ENCODE measurements around the gene C3orf18.
A peak's percentile ranks its signal among the peaks of the same experiment; 100 is the strongest.

C3orf18 gene

DNA sequence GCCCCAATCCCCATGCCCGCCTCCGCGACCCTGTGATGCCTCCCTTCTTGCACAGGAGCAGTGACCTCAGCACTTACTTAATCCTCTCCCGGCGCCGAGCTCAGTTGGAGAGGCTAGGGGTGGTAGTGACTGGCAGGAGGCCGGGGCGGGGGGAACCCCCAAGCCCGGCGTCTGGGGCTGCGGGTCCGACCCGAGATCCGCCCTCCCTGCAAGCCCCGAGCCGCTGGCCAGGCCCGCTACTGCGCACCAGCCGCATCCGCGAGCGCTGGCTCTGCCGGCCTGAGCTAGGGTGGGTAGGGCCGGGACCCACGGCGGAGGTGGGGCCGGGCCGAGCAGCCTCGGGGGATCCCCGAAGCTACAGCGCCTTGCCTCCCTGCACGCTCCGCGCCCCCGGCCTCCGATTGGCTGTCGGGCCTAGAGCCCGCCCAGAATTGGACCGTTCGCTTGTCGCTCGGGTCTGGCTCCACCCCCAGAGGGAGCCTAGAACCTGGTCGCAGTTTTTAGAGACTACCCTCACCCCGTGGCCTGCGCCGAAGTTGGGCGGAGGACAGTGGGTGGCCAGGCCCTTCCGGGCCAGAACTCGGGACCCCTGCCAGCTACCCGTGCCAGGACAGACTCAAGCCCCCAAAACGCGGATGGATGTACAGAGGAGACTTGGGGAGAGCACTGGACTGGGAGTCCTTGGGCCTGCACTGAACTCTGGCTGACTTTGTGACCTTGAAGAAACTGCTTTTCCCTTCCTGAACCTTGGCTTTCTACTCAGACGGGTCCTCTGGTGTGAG, at the start of gene C3orf18:
Gene C3orf18 (minus strand): TSS at position 362 of the 782 bp plus-strand sequence. CDS start 2,048 bp downstream, outside the sequence.
- DNase-seq (ENCODE audit: low spot score) = peak; percentile 99

DNA sequence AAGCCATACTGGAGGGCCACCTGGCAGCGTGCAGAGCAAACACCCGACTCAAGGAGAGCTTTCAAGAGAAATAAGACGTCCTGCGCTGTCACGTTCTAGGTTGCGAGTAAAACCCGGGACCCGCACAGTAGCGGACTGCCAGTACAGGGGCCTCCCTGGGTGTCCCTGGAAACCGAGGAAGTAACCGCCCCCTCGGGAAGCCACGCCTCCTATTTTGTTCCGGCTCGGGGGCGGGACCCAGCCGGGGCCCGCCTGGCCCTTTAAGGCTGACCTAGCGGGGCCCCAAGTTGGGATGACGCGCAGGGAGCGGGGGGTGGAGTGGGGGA, 49.2 kb upstream of the C3orf18 start:
- peak; percentile 97 for DNase-seq (ENCODE audit: low spot score)

DNA sequence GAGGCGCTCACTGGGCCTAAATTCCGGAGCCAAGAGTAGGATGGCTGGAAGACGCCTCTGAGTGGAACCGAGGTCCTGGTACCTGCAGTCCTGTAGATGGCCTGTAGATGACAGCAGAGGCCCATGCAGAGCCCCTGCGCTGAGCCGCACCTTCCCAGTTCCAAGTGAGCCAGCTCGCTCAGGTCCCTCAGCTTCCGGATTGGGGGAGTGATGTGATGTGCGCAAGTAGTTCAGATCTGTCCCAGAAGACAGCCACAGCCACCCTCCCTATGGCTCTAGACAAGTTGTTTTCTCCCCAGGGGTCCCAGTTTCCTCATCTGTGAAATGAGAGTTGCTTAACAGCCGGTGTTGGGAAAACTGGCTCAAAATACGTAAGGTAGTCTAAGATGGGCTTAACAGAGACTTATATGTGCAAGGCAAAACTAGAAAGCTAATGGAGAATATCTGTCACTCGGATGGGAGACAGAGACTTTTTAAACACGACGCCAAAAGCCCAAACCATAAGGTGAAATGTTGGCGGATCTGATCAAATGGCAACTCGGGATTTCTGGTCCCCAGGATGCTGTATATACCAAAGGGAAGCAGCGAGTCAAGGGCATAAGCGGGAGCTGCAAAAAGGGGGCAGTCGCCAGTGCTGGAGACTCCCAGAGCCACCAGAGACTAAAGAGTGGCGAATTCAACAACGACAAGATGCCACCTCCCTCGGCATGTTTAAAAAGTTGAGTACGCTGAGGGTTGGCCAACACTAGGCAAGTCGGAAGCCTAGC, 48.6 kb upstream of the C3orf18 start:
- peak; percentile 94 for DNase-seq (ENCODE audit: low spot score)

DNA sequence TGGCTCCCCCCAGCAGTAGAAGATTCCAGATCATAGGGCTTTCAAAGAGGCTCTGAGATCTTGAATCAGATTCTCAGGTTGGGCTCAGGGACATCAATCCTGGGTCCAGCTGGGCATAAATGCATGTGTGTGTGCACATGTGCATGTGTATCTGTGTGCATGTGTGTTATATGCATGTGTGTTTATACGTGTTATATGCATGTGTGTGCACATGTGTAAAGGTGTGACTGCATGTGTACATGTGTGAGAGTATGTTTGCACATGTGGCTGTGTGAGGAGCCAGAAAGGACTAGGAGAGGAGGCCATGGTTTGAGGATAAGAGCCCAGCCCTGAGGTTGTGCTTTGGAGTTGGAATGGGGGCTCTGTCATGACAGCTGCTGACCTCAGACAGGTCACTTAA, 47.6 kb upstream of the C3orf18 start:
- DNase-seq (ENCODE audit: low spot score) = no peak

DNA sequence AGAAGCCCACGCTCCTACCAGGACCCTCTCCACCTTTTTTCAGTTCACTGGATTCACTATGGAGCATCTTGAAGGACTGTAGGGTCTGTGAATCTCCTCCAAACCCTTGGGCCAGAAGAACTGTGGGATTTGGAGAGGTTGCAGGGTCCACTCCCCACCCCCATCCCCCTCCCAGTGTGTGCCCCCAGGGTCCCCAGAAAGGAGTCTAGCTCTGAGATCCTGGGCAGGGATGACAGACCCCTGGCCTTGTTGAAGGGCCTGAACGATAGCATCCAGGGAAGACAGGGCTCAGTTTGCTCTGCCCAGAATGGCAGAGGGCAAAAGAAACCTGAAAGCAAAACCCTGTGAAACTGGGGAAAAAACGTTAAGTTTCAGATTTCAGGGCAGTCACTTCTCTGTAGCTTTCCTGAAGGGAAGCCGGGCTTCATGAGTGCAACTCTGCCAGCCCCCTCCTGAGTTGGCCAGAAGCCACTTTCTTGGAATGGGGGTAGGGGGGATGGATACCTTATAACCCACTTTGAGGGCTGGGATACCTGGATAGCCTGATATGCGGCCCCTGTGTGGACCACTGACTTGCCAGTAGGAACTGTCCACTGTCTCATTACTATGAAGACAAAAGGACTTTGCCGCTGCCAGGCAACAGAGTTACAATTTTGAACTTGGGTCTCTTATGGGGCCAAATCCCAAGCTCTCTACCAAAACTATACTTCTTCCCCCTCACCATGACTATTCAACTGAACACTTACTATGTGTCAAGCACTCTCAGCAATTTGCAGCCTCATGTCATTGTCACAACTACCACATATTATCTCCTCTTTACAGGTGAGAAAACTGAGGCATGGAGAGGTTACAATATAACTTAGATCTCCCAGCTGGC, 45.7 kb upstream of the C3orf18 start:
- DNase-seq (ENCODE audit: low spot score) = no peak

DNA sequence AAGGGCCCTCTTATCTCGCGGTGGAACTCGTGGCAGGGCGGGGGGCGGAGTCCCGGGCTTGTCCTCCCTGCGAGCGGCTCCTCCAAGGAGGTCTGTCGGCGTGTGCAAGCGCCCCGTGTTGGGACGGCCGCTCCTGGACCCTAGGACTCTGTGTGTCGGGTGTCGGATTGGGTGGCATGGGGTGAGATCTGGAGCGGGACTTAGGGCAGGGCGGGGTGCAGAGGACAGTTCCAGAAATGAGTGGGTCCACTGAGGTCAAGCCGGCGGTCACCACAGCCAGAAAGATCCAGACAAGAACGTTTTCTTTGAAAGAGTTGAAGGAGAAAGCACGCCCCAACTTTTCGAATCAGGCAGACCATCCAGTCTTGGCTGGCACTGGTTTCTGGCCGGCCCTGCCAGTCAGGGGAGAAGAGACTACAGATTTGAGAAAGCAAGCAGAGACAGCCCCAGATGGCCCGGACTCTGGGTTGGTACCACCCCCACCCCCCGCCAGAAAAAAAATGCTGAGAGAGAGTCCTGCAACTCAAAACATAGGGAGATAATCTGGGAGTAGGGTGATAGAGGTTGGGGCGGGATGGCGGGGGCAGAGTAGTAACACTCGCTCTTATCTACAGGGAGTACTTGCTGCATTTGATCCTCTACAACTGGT, 44.8 kb upstream of the C3orf18 start:
- no peak for DNase-seq (ENCODE audit: low spot score)

DNA sequence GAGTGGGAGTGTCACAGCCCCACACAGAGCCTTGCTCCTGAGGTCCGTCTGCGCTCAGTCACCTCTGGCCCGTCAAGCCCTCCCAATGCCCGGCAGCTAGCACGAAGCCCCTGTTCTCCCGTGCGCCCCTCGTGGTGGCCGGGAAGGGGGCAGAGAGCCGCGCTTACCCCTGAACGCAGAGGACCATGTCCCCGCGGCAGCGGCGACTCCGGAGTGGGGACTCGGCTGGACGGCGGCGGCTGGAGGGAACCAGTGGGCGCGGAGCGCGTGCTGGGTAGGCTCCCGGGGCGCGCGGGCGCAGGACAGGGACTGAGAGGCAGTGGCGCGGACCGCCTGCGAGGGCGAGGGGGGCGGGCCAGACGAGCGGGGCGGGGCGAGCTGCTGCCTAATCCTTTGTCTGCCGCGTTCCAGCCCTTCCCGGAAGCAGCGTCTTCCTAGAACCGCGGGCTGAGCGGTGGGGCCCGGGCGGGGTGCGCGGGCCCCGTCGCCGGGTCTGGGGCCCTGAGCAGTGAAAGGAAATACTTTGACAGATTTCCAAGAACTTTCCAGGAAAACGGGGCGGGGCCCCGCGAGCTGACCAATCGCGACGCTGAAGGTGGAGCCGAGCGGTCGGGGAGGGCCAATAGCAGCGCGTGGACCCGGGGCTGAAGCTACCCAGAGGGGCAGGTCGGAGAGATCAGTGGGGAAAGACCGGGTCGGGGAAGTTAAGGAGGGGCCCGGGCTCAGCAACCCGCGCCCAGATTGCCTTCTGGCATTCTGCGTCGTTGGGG, 44.1 kb upstream of the C3orf18 start, which contains the start of gene CISH:
Gene CISH (minus strand): TSS at position 311 of the 770 bp plus-strand sequence. CDS start 124 bp downstream, at position 187.
- peak; percentile 97 for DNase-seq (ENCODE audit: low spot score)

DNA sequence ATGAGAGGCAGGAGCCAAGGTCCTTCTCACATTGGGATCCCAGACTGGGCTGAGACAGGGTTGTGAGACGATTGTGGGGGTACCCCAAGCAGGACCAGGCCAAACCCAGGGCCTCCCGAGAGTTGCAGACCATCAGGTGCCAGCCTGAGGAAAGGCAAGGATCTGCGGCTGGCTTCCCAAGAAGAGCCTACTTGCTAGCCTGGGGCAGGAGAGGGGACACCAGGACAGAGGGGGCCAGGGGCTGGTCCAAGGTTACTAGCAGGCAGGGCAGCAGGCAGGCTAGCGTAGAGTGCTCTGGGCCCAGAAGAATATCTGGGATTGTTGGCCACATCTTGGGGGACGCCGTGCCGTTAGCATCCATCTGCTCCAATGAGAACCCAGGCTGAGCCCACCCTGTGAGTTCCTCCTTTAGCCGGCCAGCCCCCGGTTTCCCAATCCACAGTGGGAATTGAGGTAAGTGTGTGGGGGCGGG, 43.5 kb upstream of the C3orf18 start:
- no peak for DNase-seq (ENCODE audit: low spot score)

DNA sequence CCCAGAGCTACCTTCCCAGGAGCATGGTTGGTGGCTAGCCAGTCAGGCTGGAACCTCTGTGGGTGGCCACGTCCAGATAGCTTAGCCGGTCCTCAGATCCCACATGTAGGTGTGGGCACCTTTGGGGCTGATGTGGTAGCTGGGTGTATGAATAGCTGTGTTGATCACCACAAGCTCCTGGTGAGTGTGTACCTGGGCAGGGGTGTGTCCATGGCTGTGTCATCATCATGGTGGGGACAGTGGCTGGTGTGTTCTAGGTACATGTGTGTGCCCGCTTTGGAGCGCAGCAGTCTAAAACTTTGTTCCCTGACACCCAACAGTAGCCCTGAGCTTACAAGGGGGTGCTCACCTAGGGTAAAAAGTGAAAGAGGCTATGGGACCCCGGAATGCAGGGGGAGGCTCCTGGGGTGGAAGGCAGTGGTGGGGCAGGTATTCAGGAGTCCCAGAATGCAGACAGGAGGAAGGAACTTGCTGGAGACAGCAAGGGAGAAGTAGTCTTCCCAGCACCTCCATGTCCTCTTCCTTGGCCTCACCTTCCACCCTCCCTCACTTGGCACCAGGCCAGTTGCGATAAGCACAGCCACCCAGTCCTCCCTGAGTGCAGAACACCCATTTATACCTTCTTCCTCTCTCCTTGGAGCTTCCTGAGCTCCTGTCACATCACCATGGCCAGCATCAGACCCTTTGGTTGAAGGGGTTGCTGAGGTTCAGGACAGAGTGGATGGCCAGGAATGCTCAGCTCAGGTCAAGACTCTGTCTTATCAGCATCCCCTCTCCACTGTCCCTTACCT, 42.8 kb upstream of the C3orf18 start:
- DNase-seq (ENCODE audit: low spot score) = no peak

DNA sequence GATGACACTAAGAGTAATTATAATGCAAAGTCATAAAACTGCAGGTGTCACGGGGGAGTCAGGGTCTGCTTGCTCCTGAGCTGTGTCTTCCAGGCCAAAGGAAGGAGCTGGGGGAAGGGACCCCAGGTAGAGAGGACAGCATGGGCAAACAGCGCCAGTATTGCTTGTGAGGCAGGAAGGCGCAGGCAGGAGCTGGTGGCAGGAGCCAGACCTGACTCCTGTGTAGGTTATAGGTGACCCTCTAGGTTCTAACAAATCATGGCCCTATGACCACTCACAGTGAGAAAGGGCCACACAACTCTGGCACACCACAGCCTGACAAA, 42.2 kb upstream of the C3orf18 start:
- no peak for DNase-seq (ENCODE audit: low spot score)

DNA sequence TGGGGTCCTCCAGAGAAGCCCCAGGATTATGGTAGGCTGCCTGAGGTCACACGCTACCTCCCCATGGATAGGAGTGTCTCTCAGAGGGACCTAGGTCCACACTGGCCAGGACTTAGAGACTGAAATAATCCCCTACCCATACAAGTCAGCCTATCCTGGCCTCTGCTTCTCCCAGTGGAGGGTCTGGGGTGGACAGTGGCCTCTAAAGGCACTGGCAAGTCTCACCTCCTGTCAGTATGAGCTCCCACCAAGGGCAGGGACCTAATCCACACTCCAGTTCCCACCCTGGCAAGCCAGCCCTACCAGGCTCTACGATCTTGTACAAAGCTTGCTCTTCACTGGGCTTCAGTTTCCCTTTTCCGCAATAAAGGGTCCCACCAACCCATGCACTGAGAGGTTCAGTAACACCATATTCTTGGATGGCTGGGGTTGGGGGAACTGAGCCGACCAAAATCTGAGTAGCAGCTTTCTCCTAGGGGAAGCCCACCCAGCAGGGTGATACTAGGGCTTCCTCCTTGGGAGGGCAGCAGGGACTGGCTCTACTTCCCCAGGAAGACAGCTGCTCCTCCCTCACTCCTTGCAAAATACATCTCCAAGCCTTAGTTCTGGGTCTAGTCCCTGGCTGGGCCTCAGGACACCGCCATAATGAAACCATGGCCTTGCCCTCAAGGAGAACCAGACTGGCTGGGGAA, 41.7 kb upstream of the C3orf18 start:
- no peak for DNase-seq (ENCODE audit: low spot score)

DNA sequence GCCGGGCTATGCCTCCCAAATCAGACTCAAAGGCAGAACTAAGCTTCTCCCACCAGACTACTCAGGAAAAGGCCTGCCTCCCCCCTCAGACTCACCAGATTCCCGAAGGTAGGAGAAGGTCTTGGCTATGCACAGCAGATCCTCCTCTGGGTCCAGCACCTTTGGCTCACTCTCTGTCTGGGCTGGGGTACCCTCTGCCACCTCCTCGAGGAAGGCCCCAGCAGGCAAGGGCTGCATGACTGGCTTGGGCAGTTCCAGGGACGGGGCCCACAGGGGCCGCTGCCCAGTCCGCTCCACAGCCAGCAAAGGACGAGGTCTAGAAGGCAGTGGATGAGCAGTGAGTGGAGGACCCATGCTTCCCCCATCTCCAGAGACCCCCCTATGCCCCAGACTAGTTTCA, 40.7 kb upstream of the C3orf18 start:
- DNase-seq (ENCODE audit: low spot score) = no peak

DNA sequence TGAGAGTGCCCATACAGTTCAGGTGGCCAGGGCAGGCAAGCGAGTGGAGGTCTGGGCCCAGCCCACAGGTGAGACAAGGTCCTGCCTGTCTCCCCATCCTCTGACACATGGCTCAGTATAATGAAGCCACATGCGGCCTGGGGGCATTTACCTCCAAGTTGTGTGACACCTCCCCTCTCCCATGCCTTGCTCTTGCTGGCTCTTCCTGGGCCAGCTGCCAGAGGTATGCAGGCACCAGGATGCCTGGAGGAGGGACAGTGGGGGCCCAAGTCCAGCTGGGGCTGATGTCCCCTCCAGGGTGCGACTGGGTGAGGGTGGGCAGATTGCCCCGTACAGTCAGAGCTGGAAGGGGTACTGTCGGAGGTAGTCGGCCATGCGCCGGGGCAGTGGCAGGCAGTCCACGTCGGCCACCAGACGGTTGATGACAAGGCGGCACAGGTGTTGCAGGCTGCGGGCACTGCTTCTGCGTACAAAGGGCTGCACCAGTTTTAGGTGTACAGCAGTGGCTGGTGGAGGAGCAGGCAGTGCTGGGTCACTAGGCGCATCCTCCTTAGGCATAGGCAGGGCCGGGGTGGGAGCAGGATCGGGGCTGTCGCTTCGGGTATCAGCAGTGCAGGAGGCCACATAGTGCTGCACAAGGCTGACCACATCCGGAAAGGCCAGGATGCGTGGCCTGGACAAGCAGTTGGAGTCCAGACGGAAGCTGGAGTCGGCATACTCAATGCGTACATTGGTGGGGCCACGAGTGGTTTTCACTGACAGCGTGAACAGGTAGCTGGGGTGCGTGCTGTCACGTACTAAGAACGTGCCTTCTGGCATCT, 39.9 kb upstream of the C3orf18 start:
- no peak for DNase-seq (ENCODE audit: low spot score)

DNA sequence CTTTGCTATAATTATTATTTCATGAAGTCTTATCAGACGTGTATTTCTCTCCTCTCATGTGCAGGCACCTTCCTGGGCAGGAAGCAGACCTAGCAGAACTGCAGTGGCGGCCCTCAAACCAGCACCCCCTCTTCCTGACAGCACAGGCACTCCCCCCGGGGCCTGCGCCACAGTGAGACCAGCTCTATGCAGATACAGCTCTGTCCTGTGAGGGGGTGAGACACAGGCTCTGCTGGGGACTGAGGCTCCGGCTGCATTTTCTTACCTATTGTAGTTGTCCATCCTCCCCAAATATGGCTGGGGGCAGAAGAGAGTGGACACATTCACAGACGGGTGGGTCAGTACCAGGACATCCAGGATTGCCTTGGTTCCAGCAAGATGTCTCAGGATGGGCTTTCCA, 39.0 kb upstream of the C3orf18 start:
- DNase-seq (ENCODE audit: low spot score) = no peak

DNA sequence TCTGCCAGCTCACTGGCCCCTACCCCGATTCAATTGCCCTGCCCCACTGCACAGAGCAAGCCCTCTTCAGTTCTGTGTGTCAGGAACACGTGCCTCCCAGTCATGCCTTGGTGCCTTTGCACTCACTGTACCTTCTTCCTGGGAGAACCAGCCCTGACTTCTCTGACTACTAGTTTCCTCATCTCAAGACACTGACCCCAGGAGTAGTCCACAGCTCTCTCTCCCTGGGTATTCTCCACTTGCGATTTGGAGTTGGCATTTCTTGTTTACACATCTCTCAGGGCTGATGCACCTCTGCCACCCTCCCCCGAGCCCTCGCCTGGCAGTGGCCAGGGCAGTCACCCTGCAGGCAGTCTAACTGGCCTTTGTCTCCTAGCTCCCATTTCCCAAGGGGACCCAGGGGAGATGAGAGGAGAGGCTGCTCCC, 38.4 kb upstream of the C3orf18 start:
- DNase-seq (ENCODE audit: low spot score) = no peak

DNA sequence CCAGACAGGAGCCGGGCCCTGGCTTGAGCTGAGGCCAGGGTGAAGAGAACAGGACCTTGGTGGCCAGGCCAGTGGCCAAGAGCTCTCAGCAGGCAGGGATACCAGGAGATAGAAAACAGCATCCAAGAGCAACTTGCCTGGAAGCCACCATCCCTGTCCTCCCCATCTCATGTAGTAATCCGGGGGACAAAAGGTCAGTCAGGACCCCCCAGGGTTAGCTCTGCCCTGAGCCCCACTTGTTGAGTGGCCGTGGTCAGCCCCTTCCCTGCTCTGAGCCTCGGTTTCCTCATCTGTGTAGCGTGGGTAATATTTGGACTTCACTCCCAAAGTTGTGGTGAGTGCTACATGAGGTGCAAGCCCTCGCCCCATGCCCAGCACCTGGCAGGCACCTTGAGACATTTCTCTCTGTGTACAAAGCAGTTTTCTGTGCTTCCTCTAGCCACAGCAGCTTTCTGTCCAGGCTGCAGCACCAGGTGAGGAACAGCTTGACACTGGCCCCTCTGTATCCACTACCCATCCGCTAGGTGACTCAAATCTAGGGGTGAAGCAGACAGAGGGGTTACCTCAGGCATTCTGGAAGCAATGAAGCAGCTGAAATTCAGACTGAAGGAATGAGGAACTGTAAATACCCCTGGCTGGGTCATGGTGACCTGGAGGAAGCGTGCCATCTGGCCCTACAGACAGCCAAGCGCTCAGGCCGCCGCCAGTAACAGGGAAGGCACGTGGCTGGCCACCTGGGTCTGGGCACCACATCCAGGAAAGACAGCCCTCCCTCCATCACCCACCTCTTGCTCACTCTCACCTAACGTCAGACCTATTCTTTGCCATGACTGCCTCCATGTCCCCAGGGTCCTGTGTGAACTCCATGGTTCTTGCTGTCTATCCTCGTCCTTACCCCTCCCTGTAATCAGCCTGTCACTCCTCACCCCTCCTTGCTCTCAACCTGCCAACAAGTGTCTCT, 37.4 kb upstream of the C3orf18 start:
- no peak for DNase-seq (ENCODE audit: low spot score)

DNA sequence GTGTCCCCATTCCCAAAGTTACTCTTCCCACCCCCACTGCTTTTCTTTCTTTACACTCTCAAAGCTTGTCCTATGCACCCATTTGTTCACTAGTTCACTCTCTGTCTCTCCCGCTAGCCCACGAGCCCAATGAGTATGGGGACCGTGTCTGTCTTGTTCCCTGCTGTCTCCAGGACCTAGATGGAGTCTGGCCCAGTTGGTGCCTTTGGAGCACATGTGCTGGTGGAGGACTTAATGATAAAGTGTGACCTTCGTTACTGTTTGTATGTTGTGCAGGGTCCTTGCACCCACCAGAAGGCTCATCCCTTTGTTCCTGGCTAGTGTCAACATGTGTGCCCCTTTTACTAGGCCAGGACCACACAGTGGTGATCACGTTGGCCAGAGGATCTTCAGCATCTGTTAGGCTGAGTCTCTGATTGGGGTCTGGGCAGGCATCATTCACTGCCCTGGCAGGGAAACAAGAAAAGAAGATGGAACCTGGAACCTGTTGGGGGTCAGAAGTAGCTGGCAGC, 36.6 kb upstream of the C3orf18 start:
- DNase-seq (ENCODE audit: low spot score) = no peak
